ENCODE measurements around the gene PDE1C. TPM values are rescaled to one million over a fixed set of nuclear protein-coding genes. Genes with fewer than 3 reads are reported as not detected.
"Not testable (repeated sequence)": the region's sequence is repeated elsewhere in the genome, so short reads cannot be mapped to it uniquely, and the experiment has no call there.

The PDE1C gene
- total RNA-seq, 1 donor from 2014 or later = 19.2 TPM

- DNase-seq (ENCODE audit: low spot score in 2 of 2); FAIRE-seq: not testable (repeated sequence)
Measured at GRCh38 chr7:32076802-32077201, 6.6 kb upstream of the PDE1C start.

DNA sequence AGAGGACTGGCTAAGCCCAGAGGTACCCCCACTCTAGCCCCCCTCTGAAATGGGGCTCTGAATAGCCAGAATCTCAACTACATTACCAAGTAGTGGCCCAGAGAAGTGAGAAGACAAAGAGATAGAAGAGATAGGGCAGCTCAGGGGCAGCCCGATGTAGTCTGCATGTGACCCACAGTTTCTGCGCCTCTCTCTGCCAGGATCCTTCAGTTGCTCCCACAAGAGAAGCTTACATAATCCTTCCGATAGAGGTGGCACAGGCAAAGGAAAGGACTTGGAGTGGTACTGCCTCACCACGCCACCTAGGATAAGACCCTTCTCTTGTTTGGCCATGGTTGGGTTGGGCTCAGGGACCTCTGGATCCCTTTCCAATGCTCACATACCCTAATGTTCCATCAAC, 5.4 kb upstream of the PDE1C start:
- no peak for DNase-seq (ENCODE audit: low spot score in 2 of 2)
- no peak for FAIRE-seq

GRCh38 chr7:32074787-32075585, 4.8 kb upstream of the PDE1C start:
- DNase-seq (ENCODE audit: low spot score in 2 of 2) (no peak), FAIRE-seq (no peak)

DNA sequence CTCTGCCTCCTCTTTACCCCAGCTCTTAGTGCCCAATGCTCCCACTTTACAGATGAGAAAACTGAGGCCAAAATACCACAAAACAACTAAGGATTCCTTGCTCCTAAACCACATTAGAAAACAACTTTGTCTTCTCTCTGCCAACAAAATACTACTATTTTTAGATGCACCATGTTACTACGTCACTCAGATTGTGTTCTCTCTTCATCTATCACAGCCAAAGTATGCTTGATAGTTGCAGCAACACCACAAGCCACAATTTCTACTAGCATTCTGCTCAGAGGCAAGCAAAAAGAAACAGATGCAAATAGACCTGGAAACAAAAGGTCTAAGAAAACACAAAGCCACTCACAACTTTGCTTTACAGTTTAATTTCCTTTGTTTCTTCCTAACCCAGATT, 3.3 kb upstream of the PDE1C start:
- no peak for FAIRE-seq

DNA sequence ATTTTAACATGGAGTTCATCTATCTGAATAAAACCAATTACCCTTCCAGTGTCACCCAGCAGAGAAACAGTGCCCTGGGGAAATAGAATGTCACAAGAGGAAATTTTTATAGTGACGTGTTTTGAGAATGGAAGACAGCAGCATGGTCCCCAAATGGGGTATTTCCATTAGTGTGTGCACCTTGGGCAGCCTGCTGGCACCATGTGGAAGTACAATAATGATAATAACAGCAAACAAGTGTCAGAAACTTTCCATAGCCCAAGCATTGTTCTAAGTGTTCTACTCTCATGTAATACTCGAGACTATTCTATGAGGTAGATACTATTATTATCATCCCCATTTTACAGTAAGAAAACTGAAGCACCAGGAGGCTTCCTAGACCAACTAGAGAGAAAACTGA, 2.2 kb upstream of the PDE1C start:
- FAIRE-seq (no peak), DNase-seq (ENCODE audit: low spot score in 2 of 2) (no peak)

More for the DNA sequence above, 3.3 kb upstream of the PDE1C start:
- DNase-seq (ENCODE audit: low spot score in 2 of 2) = no peak

GRCh38 chr7:32071466-32072091, 1.4 kb upstream of the PDE1C start:
- FAIRE-seq = no peak
- no peak for DNase-seq (ENCODE audit: low spot score in 2 of 2)

DNA sequence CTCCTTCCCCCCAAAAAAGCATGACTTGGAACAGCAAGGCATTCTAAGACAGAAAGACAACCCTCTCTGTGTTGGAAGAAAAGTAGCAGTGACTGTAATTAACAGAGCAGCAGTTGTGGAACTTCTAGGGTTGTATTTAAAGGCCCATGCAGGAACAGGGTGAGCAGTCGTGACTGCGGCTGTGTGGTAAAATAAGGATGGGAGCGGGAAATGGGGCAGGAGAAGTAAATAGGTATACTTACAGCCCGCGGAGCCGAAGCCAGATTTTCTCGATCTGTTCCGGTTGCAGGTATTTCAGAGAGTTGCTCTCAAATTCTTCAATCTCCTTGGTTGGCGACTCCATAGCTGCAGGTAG, 179 bp downstream of the PDE1C start:
- DNase-seq (ENCODE audit: low spot score in 2 of 2) (no peak), FAIRE-seq (no peak)

GRCh38 chr7:32069116-32069650, 1.0 kb downstream of the PDE1C start:
- DNase-seq (ENCODE audit: low spot score in 2 of 2) = no peak
- FAIRE-seq = no peak

DNA sequence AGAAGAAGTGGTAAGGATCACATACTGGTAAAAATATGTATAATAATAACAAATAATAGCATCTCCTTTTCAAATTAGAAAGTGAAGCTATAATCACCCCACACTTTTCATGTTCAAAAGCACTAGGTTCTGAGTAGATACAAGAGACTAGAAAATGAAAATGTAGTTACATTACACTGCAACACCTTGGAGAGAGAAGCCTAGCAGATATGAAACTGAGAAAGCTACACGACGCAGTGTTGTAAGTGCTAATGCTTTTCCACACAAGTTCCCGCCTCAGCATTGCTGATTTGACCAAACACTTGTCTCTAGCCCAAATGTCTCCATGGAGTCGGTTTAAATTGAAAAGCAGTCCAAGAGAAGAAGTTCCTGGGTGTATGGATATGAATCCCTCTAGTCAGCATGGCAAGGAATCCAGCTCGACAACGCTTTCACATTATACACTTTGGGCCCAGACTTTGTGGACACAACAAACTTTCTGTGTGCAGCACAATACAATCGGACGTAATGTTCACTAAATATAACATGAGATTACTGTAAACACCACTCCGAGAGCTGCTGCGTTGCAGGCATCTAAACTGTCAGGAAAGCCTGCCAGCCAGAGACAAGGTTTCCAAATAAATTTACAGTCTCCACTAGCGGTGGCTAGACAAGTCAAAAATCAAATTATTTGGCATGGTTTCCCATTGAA, 1.7 kb downstream of the PDE1C start:
- DNase-seq (ENCODE audit: low spot score in 2 of 2) = no peak
- no peak for FAIRE-seq

DNA sequence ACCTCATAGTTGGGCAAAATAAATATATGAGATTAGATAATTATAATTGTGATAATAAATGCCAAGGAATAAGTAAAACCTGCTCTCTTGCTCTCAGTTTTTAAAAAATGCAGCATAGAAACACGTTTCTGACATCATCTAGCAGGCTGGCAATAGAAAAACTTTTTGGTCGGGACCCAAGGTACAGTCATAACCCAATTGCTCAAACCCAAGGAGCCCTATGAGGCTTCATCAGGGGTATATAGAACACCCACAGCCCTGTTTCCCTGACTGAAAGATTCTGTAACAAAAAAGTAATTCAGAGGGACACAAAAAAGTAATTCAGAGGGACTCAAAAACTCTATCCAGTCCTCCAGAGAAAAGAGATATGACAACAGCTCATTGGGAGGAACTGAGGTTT, 3.8 kb downstream of the PDE1C start:
- no peak for FAIRE-seq

GRCh38 chr7:32063614-32064013, 6.6 kb downstream of the PDE1C start:
- DNase-seq (ENCODE audit: low spot score in 2 of 2) = no peak
- FAIRE-seq = no peak

More for the DNA sequence above, 3.8 kb downstream of the PDE1C start:
- no peak for DNase-seq (ENCODE audit: low spot score in 2 of 2)

DNA sequence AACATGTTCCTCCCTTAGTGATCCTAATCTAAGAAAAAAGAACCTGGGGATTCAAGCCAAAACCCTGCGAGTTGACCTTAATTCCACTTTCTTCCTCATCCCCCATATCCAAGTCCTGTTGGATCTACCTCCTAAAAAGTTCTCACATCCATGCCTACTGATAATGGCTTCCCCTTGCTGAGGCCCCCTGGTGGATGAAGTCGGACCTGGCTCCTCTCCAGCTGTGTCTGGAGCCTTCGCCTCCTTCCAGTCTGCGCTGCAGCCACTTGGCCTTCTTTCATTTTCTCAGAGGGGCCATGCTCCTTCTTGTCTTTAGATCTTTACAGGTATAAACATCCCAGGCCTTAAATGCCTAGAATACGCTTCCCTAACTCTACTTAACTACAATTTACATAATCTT, 8.1 kb downstream of the PDE1C start:
- FAIRE-seq (no peak), DNase-seq (ENCODE audit: low spot score in 2 of 2) (no peak)

- FAIRE-seq (no peak), DNase-seq (ENCODE audit: low spot score in 2 of 2) (no peak)
Measured at GRCh38 chr7:32061346-32061745, 8.9 kb downstream of the PDE1C start.

DNA sequence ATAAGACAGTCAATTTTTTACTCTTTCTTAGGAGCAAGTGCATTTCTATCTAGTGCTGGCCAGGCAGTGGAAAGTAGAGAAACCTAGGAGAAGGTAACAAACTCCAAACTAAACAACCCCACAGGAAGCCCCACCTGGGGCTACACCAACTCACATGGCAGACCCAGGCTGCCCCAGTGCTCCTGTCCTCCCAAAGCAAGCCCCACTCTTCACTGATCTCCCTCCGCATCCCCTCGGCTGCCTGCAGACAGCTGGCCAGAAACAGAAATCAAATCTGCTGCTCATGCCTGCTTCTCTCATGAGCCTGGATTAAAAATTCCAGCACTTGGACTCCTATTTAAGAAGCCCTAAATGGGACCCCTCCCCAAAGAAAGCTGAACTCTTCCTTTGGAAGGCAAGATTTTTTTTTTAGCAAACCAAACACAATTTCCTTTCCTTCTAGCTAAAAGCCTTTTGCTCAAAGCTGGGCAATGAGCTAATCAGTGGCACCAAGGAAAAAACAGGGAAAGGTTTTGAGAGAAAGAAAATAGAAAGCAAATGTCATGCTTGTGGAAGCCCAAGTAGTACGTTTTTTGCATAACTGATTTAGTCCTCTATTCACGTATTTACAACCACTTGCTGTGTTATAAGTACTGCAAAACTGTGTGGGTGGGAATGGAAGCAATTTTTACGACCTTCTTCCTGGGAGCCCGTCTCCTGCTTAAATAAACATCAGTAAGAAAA, 10.8 kb downstream of the PDE1C start:
- DNase-seq (ENCODE audit: low spot score in 2 of 2) (no peak), FAIRE-seq (no peak)

DNA sequence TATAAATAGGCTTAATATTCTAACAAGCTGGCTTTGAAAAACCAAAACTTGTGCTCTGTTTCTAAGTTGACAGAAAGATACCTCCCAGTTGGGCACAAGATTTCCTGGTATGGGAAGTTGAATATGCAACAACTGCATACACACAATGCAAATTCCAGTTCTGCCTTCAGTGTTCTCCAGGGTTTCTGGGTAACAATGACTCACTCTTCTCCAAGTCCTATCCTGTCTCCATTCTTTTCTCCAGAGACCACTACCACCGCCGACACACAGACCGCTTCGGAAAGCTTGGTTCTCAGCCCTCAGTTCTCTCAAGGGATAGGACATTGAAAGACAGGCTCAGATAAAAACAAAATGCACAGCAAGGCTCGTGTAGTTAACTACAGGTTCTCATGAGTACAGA, 12.2 kb downstream of the PDE1C start:
- no peak for FAIRE-seq
- no peak for DNase-seq (ENCODE audit: low spot score in 2 of 2)

GRCh38 chr7:32056767-32057166, 13.4 kb downstream of the PDE1C start:
- DNase-seq (ENCODE audit: low spot score in 2 of 2) (no peak), FAIRE-seq (no peak)

GRCh38 chr7:32053204-32053603, 17.0 kb downstream of the PDE1C start:
- FAIRE-seq (no peak), DNase-seq (ENCODE audit: low spot score in 2 of 2) (no peak)

- DNase-seq (ENCODE audit: low spot score in 2 of 2) = no peak
- FAIRE-seq = no peak
Measured at GRCh38 chr7:32051128-32051527, 19.1 kb downstream of the PDE1C start.

- FAIRE-seq = no peak
- DNase-seq (ENCODE audit: low spot score in 2 of 2) = no peak
Measured at GRCh38 chr7:32049599-32049998, 20.6 kb downstream of the PDE1C start.

GRCh38 chr7:32048970-32049491, 21.2 kb downstream of the PDE1C start:
- DNase-seq (ENCODE audit: low spot score in 2 of 2) = no peak

More at GRCh38 chr7:32048970-32049491, 21.2 kb downstream of the PDE1C start:
- FAIRE-seq = no peak

All from frontal cortex (tissue), 4 donors.